Measurements from ENCODE around the gene UBA7. TPM values are rescaled to one million over a fixed set of nuclear protein-coding genes. Genes with fewer than 3 reads are reported as not detected.

UBA7 gene
- total and polyA plus RNA-seq, 7 donors = 3.3 to 10.4 (median 4.9) TPM

- intact Hi-C loops (cut with DNase I) = no loop called here
- Histone ChIP-seq H3K4me1 (peaks cover under 1% of the 10 kb centered on the region), H3K27ac (no peak overlapping the region), H3K36me3 (ENCODE audit: insufficient read depth in 1 of 2, low read depth in 1 of 2) (no peaks in the 10 kb centered on the region), H3K9me3 (no peaks in the 10 kb centered on the region), H3K27me3 (ENCODE audit: insufficient read depth in 3 of 3, low read length in 2 of 3) (no peaks in the 10 kb centered on the region), H3K4me3 (no peak overlapping the region)
- TF ChIP-seq CTCF (IDR thresholded peaks at IDR 0.05) = no peak
- 80 to 94% (median 92%) methylated on average over 3 of the region's 3 CpGs for WGBS, 3 donors
- DNase-seq (no peak), ATAC-seq (no peak)
Observed at GRCh38 chr3:49845694-49846093, 31.9 kb upstream of the UBA7 start.

GRCh38 chr3:49844464-49845183 is 30.9 kb upstream of the UBA7 start:
- no peaks in the 10 kb centered on the region for H3K27me3 ChIP-seq (ENCODE audit: insufficient read depth in 3 of 3, low read length in 2 of 3)
- H3K27ac ChIP-seq = no peak overlapping the region
- 72 to 92% (median 77%) methylated on average over 5 of the region's 5 CpGs for WGBS, 3 donors
- H3K9me3 ChIP-seq = no peaks in the 10 kb centered on the region
- H3K36me3 ChIP-seq (ENCODE audit: insufficient read depth in 1 of 2, low read depth in 1 of 2) = no peaks in the 10 kb centered on the region
- no peak for DNase-seq
- intact Hi-C loops (cut with DNase I) = loop anchor here in 1 of 2 donors (5.0 kb wide), 1 partner anchor 127 kb away; the partner anchor contains the start of gene AMIGO3
- TF ChIP-seq CTCF (IDR thresholded peaks at IDR 0.05) = no peak
- peaks cover 9% of the 10 kb centered on the region for H3K4me1 ChIP-seq
- no peak for ATAC-seq
- no peak overlapping the region for H3K4me3 ChIP-seq

- H3K4me3 ChIP-seq = no peak overlapping the region
- no peaks in the 10 kb centered on the region for H3K27me3 ChIP-seq (ENCODE audit: insufficient read depth in 3 of 3, low read length in 2 of 3)
- no peak overlapping the region for H3K27ac ChIP-seq
- H3K4me1 ChIP-seq = peaks cover 14% of the 10 kb centered on the region
- no peaks in the 10 kb centered on the region for H3K36me3 ChIP-seq (ENCODE audit: insufficient read depth in 1 of 2, low read depth in 1 of 2)
- intact Hi-C loops (cut with DNase I) = loop anchor here in 1 of 2 donors (5.0 kb wide), 1 partner anchor 126 kb away; the partner anchor contains the start of gene AMIGO3
- no peak for ATAC-seq
- no peaks in the 10 kb centered on the region for H3K9me3 ChIP-seq
- TF ChIP-seq CTCF (IDR thresholded peaks at IDR 0.05) = no peak
- 88 to 96% (median 92%) methylated on average over 3 of the region's 3 CpGs for WGBS, 3 donors
- no peak for DNase-seq
Observed at GRCh38 chr3:49842843-49843517, 29.2 kb upstream of the UBA7 start.

- H3K36me3 ChIP-seq (ENCODE audit: insufficient read depth in 1 of 2, low read depth in 1 of 2) = no peaks in the 10 kb centered on the region
- no peak overlapping the region for H3K4me3 ChIP-seq
- ATAC-seq (no peak), DNase-seq (no peak)
- no peak for TF ChIP-seq CTCF (IDR thresholded peaks at IDR 0.05)
- no peaks in the 10 kb centered on the region for H3K27me3 ChIP-seq (ENCODE audit: insufficient read depth in 3 of 3, low read length in 2 of 3)
- no peaks in the 10 kb centered on the region for H3K9me3 ChIP-seq
- peaks cover 14% of the 10 kb centered on the region for H3K4me1 ChIP-seq
- intact Hi-C loops (cut with DNase I) = loop anchor here in 1 of 2 donors (5.0 kb wide), 1 partner anchor 125 kb away; the partner anchor contains the start of gene AMIGO3
- H3K27ac ChIP-seq = no peak overlapping the region
- WGBS, 3 donors = 91 to 94% (median 91%) methylated on average over 7 of the region's 7 CpGs
Observed at GRCh38 chr3:49841806-49842205, 28.1 kb upstream of the UBA7 start.

Data from psoas muscle (tissue), 8 donors.